Ovary (tissue), 9 donors: ENCODE data around the gene INPP5D. TPM values are rescaled to one million over a fixed set of nuclear protein-coding genes. Genes with fewer than 3 reads are reported as not detected.

Experiments used
- DNase-seq, 5 donors: peaks; one replicate each; pipeline ENCODE4 v3.0.0-alpha.2; 2019 to 2020
- H3K27ac ChIP-seq, 2 donors: fragments of 200-600 bp; one replicate each; pipeline versions ENCODE4 v1.5.1 to v1.8.0; 2019 to 2022
- H3K27me3 ChIP-seq: fragments of 200-600 bp; one replicate; pipeline ENCODE4 v1.8.0; 2022
- H3K36me3 ChIP-seq: fragments of 200-600 bp; sonication (generic); one replicate; pipeline ENCODE4 v1.5.1; 2019
- H3K4me1 ChIP-seq: one replicate; pipeline ENCODE4 v1.8.1; 2013; ENCODE audit warnings: mild to moderate bottlenecking, moderate library complexity; ENCODE audit not compliant: insufficient read depth
- H3K4me3 ChIP-seq: fragments of 200-600 bp; sonication (generic); one replicate; pipeline ENCODE4 v1.5.1; 2017
- H3K9me3 ChIP-seq, 2 donors: fragments of 200-600 bp in 1 of 2; sonication (generic) in 1 of 2; one replicate each; pipeline versions ENCODE4 v1.5.1 to v1.8.1; 2013 to 2019; ENCODE audit warnings: mild to moderate bottlenecking in 1 of 2, moderate library complexity in 1 of 2
- EP300 ChIP-seq: sonication (generic); formaldehyde crosslinking; IDR thresholded peaks from one replicate; pipeline ENCODE4 v1.6.1; 2017; ENCODE audit warnings: antibody characterized with exemption
- POLR2A ChIP-seq: fragments of 450-650 bp; IDR thresholded peaks from one replicate; pipeline ENCODE4 v1.6.1; 2017; ENCODE audit warnings: antibody characterized with exemption, mild to moderate bottlenecking, moderate library complexity
- WGBS, 3 donors: extraction: QIAGEN DNeasy Blood & Tissue Kit in 1 of 3; methylation state at CpG; one replicate each; pipeline versions ENCODE4 v1.1.5 to v1.1.7; 2013 to 2017; 5-methylcytosine and 5-hydroxymethylcytosine counted together
- intact Hi-C, 4 donors: fragments of 100-400 bp; cut with DNase I; formaldehyde crosslinking; loops; one replicate each; pipeline versions ENCODE4 v1.11.0 to v1.15.1; 2022 to 2023
- polyA plus RNA-seq, 2 donors: library from polyadenylated mRNA; stranded (reverse); fragments of 200-250 nt in 1 of 2; fragments of 350-450 nt in 1 of 2; fragmentation: Illumina TruSeq in 1 of 2; extraction: RNeasy Lipid Tissue Mini Kit (QIAGEN cat#74804) in 1 of 2; gene quantifications; one replicate each; pipeline ENCODE4 v1.2.3, GENCODE V29; 2013 to 2014
- total RNA-seq, 7 donors: library from RNA; depleted of rRNA in 2 of 7; stranded (reverse); fragments of >200 nt in 2 of 7; fragmentation: NEBNext Ultra II Directional in 3 of 7; extraction: Animal tissue kit (Norgen Biotek cat#: 25700) in 3 of 7; gene quantifications; one replicate each; pipeline versions ENCODE4 v1.1.0 to v1.2.4, GENCODE V29; 2016 to 2023
- TF ChIP-seq, protein P1 (sequence below), 3 donors: fragments of 450-650 bp in 2 of 3; fragments of 200-600 bp in 1 of 3; IDR thresholded peaks; one replicate each; pipeline versions ENCODE4 v1.5.1 to v1.8.0; 2016 to 2022; ENCODE audit warnings: antibody characterized with exemption in 3 of 3, mild to moderate bottlenecking in 1 of 3
- donor health status: DM: no; HTN: no; CAD: no; lungs with moderate emphysema.
- donor health status: DM: no; HTN: no; CAD: no.
- donor health status: Bipolar disorder and iron deficiency.
- donor health status: DM: yes; HTN: yes; CAD: no.
- donor health status: DM: no; HTN: no; CAD: no.
- donor health status: DM: yes; HTN: yes; CAD: no.

INPP5D gene
- total and polyA plus RNA-seq, 9 donors = 4.1 to 14.4 (median 7.7) TPM

DNA sequence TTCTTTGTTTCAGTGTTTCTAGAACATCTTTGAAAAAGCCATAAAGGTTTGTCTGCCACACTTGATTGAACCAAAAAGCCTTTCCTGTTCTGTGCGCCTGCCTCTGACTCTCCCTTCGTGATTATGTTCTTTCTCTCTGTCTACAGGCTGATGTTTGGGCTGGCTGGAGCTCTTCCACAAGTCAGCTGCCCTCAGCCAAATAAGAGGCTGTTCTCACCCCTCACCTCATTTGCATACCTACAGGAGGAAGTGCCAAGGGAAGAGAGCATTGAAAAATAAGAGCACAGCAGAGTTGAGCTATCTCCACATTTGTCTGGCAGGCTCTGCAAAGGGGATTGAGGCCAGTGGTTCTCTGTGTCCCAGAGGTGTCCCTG lies 15.8 kb downstream of the INPP5D start:
- no peaks in the 10 kb centered on the region for H3K4me1 ChIP-seq
- H3K9me3 ChIP-seq = no peaks in the 10 kb centered on the region
- no peak for DNase-seq
- intact Hi-C loops = no loop called here
- 7 to 20% (median 20%) methylated on average over 2 of the region's 2 CpGs for WGBS, 3 donors
- TF ChIP-seq EP300 = no peak
- TF ChIP-seq, protein P1, sequence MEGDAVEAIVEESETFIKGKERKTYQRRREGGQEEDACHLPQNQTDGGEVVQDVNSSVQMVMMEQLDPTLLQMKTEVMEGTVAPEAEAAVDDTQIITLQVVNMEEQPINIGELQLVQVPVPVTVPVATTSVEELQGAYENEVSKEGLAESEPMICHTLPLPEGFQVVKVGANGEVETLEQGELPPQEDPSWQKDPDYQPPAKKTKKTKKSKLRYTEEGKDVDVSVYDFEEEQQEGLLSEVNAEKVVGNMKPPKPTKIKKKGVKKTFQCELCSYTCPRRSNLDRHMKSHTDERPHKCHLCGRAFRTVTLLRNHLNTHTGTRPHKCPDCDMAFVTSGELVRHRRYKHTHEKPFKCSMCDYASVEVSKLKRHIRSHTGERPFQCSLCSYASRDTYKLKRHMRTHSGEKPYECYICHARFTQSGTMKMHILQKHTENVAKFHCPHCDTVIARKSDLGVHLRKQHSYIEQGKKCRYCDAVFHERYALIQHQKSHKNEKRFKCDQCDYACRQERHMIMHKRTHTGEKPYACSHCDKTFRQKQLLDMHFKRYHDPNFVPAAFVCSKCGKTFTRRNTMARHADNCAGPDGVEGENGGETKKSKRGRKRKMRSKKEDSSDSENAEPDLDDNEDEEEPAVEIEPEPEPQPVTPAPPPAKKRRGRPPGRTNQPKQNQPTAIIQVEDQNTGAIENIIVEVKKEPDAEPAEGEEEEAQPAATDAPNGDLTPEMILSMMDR (IDR thresholded peaks at IDR 0.05) = no peak
- no peak for TF ChIP-seq POLR2A
- H3K4me3 ChIP-seq = no peak overlapping the region
- H3K36me3 ChIP-seq = no peaks in the 10 kb centered on the region
- H3K27me3 ChIP-seq = no peaks in the 10 kb centered on the region
- no peak overlapping the region for H3K27ac ChIP-seq

DNA sequence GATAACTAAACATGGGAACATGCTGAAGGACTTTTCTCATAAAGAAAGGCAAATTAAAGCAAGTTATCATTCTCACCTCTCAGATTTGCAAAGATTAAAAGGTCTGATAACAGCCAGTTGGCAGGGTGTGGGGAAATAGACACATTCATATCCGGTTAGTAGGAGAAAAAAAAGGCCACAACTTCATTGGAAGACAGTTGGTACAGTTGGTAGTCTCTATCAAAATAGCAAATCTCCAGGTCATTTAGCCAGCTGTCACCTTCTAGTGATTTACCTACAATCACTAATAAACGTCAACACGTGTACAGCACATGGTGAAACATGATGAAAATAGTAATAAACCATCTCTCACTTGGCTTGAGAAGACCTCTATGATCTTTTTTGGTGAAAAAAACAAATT lies 16.6 kb downstream of the INPP5D start:
- H3K9me3 ChIP-seq = no peaks in the 10 kb centered on the region
- no peaks in the 10 kb centered on the region for H3K36me3 ChIP-seq
- no peak overlapping the region for H3K4me3 ChIP-seq
- no peak for DNase-seq
- TF ChIP-seq POLR2A (no peak), EP300 (no peak)
- TF ChIP-seq, protein P1 (IDR thresholded peaks at IDR 0.05) = no peak
- H3K27ac ChIP-seq = no peak overlapping the region
- intact Hi-C loops = no loop called here
- 63 to 68% (median 66%) methylated on average over 3 of the region's 3 CpGs for WGBS, 3 donors
- H3K27me3 ChIP-seq = no peaks in the 10 kb centered on the region
- H3K4me1 ChIP-seq = no peaks in the 10 kb centered on the region

DNA sequence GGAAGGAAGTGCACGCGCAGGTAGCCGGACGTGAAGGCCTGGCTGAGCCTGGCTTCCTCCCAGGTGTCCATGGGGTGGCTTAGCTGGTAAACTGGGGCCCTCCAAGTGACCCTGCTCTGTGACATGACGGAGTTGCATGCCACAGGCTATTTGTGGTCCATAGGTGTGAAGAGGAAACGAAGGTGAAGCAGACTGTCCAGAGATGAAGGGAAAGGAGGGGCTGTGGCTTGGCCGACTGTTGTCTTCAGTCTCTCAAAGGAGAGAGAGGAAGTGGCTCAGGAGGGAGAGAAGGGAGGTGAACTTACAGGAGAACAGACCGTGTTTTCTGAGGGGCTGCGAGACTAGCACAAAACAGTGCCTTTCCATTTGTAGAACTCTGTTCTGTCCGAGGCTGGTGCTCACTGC lies 19.3 kb downstream of the INPP5D start:
- WGBS, 3 donors = 48 to 51% (median 50%) methylated on average over 10 of the region's 10 CpGs
- intact Hi-C loops = no loop called here
- H3K4me3 ChIP-seq = no peak overlapping the region
- TF ChIP-seq EP300 (no peak), POLR2A (no peak)
- TF ChIP-seq, protein P1 (IDR thresholded peaks at IDR 0.05) = no peak
- no peak for DNase-seq
- H3K27me3 ChIP-seq = no peaks in the 10 kb centered on the region
- H3K27ac ChIP-seq = no peak overlapping the region
- H3K36me3 ChIP-seq = no peaks in the 10 kb centered on the region
- H3K9me3 ChIP-seq = no peaks in the 10 kb centered on the region
- H3K4me1 ChIP-seq = no peaks in the 10 kb centered on the region

DNA sequence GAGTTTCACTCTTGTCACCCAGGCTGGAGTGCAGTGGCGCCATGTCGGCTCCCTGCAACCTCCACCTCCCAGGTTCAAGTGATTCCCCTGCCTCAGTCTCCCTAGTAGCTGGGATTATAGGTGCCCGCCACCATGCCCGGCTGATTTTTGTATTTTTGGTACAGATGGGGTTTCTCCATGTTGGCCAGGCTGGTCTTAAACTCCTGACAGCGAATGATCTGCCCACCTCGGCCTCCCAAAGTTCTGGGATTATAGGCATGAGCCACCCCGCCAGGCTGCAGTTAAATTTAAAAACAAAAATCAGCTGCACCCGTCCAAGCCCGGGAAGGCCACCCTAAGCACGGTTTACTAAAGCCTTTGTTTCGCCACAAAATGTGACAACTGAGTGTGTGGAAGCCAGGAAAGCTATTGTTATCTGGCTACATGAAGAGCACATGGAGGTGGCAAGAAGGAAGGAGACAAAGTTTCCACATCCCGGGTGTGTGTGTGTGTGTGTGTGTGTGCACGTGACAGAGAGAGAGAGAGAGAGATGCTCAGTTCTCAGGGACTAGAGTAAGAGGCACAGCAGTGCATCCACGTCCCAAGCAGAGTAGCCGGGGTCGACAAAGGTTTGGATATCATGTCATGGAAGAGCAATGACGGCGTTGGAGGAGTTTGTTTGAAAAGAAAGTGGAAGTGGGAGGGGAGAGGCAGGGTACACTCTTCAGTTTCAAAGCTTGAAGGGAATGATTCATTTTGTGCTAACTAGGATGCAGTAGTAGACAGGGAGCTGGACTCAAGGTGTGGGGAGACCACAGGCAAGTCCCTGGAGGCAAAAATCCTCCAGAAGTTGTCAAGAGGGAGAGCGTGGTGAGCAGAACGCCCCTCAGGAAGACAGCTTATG lies 20.1 kb downstream of the INPP5D start:
- Histone ChIP-seq H3K4me1 (no peaks in the 10 kb centered on the region), H3K9me3 (no peaks in the 10 kb centered on the region), H3K36me3 (no peaks in the 10 kb centered on the region), H3K27me3 (no peaks in the 10 kb centered on the region), H3K27ac (no peak overlapping the region), H3K4me3 (no peak overlapping the region)
- intact Hi-C loops = no loop called here
- TF ChIP-seq POLR2A (no peak), EP300 (no peak)
- TF ChIP-seq, protein P1 (IDR thresholded peaks at IDR 0.05) = no peak
- no peak for DNase-seq
- WGBS, 3 donors = 77 to 85% (median 83%) methylated on average over 20 of the region's 20 CpGs
